Measurements from ENCODE around the gene PDYN. TPM values are rescaled to one million over a fixed set of nuclear protein-coding genes. Genes with fewer than 3 reads are reported as not detected.

PDYN gene
- total RNA-seq, 1 donor from 2014 or later, result not detected

GRCh38 chr20:1940581-1940980 is 53.3 kb downstream of the PDYN start:
- DNase-seq (ENCODE audit: low spot score), result peak; percentile 20
- intact Hi-C loops (cut with DNase I), result no loop called here

GRCh38 chr20:1939270-1939595 is 54.6 kb downstream of the PDYN start:
- intact Hi-C loops (cut with DNase I), result no loop called here
- DNase-seq (ENCODE audit: low spot score), result peak; percentile 66

DNA sequence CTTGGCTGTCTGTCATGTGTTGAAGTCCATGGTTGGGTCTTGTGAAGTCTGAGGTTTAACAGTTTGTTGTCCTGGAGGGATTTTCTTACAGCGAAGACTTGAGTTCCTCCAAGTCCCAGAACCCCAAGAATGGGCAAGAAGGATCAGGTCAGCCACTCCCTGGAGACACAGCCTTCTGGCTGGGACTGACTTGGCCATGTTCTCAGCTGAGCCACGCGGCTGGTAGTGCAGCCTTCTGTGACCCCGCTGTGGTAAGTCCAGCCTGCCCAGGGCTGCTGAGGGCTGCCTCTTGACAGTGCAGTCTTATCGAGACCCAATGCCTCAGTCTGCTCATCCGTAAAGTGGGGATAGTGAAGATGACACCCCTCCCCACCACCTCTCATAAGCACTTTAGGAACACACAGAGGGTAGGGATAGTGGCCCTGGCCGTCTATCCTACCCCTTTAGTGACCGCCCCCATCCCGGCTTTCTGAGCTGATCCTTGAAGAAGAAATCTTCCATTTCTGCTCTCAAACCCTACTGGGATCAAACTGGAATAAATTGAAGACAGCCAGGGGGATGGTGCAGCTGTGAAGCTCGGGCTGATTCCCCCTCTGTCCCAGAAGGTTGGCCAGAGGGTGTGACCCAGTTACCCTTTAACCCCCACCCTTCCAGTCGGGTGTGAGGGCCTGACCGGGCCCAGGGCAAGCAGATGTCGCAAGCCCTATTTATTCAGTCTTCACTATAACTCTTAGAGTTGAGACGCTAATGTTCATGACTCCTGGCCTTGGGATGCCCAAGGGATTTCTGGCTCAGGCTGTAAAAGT is 55.2 kb downstream of the PDYN start:
- intact Hi-C loops (cut with DNase I), result no loop called here
- DNase-seq (ENCODE audit: low spot score), result peak; percentile 57

GRCh38 chr20:1937316-1937976 is 56.4 kb downstream of the PDYN start:
- peak; percentile 61 for DNase-seq (ENCODE audit: low spot score)
- intact Hi-C loops (cut with DNase I), result no loop called here

DNA sequence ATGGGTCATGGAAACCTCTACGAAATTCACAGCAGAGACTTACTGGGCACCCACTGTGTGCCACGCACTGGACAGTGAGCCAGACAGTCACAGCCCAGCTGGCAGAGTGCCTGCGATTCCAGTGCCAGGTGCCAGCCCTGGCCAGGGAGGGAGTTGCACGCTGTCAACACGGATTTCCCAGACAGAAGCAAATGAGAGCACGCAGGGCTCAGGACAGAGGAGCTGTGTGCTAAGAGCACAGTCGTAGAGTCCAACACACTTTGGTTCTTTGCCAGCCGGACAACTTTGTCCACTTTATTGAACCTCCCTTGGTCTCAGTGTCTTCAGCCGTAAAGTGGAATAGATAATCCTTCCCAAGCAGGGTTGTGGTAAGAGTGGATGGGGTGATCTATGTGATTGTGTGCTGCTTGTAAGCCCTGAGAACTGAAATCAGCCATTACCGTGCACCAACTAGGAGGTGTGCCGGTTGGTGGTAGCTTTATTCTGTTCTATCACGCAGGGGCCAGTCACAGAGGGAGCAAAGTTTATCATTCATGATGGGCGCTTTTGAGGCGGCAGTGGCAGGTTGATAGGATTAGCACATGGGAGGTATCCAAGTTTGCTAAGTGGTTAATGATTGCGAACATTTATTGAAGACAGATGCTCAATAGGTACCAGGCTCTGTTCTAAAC is 58.0 kb downstream of the PDYN start:
- intact Hi-C loops (cut with DNase I), result loop anchor here (2.0 kb wide), 1 partner anchor 119 kb away; no protein-coding TSS in a partner anchor
- peak; percentile 83 for DNase-seq (ENCODE audit: low spot score)

- intact Hi-C loops (cut with DNase I), result loop anchor here (2.0 kb wide), 1 partner anchor 118 kb away; no protein-coding TSS in a partner anchor
- no peak for DNase-seq (ENCODE audit: low spot score)
Observed at GRCh38 chr20:1934721-1935573, 58.9 kb downstream of the PDYN start.

DNA sequence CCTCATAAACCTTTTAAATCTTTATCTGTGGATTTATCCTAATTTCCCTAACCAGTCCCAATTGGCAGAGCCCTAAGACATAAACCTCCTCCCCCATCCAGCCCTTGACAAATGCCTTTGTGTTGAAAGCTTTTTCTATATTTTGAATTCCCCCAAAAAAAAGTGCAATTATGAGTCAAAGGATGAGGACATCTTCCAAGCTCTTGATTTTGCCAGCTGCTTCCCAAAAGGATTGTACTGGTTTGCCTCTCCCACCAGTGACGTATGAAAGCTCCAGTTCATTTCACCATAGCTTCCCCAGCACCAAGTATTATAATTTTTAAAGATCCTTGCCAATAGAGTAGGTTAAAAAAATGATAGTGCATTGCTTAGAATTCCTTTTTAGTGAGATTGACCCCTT is 59.7 kb downstream of the PDYN start:
- no peak for DNase-seq (ENCODE audit: low spot score)
- intact Hi-C loops (cut with DNase I), result loop anchor here (2.0 kb wide), 1 partner anchor 117 kb away; no protein-coding TSS in a partner anchor

DNA sequence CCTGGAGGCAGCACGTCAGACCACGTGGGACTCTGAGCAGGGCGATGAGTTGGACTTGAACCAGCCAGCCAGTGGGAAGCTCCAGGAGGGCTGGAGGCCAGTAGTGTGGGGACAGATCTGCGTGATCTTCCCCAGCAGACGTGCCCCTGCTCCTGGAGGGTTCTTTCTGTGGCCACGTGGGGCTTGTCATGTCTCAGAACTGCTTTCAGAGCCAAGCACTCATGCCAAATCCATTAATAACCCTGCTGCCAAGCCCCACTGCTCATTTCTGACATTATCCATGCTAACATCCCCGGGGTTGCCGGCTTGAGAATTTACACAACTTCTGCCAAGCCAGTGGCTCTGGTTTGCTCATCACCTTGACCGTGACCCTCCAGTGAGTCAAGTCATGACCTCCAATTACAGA is 60.4 kb downstream of the PDYN start:
- intact Hi-C loops (cut with DNase I), result no loop called here
- peak; percentile 85 for DNase-seq (ENCODE audit: low spot score)

DNA sequence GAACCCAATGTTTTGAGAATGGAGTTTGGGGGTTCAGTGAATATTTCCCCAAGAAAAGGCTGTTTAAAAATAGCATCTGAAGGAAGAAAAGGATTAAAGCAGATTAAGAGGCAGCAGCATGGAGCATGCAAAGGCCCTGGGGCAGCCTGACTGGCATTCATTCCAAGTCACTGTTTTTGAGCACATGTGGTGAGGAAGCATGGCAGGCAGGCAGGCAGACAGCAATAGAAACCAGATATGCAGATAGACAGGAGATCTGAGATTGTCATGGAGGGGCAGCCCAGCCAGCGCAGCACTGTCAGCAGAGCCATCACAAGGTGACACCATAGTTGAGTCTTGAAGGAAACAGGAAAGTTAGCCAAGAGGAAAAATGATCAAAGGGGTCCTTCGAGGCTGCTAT is 60.9 kb downstream of the PDYN start:
- DNase-seq (ENCODE audit: low spot score), result peak; percentile 36
- intact Hi-C loops (cut with DNase I), result no loop called here

GRCh38 chr20:1931830-1932229 is 62.0 kb downstream of the PDYN start:
- intact Hi-C loops (cut with DNase I), result no loop called here
- DNase-seq (ENCODE audit: low spot score), result peak; percentile 7

DNA sequence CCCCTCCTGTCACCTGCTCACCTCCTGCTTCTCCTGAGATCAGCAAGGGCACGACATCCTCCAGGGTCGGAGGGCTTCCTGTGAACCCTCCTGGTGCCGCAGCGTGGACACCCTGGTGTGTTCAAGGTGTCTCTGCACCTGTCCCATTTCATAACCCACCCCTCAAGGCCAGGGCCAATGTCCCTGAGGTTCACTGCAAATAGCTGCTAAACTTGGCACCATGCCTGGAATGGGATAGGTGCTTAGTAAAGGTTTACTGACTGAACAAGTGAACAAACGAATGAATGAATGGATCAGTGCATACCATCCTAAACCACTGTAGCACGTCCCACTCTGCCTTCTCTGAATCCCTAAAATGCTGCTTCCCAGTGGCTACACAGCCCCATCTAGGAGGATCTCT is 63.7 kb downstream of the PDYN start:
- intact Hi-C loops (cut with DNase I), result no loop called here
- no peak for DNase-seq (ENCODE audit: low spot score)

DNA sequence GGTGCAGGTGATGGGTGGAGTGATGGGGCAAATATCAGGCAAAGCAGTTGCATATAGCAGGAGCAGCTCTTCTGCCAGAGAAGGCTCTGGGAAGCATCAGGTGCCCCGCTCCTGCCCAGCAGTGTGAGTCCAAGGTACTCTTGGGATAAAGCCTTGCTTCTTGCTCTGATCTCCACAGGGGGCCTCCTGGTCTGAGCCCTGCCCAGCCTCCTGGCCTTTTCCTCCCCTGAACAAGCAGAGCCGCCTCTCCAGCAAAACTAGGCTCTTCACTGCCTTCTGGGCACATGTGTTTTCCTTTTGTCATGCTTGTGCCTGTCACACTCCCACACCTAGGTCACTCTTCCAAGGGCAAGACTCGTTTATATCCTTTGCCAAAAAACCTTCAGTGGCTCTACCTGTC is 64.4 kb downstream of the PDYN start:
- intact Hi-C loops (cut with DNase I), result no loop called here

GRCh38 chr20:1928782-1929181 is 65.1 kb downstream of the PDYN start:
- no peak for DNase-seq (ENCODE audit: low spot score)
- intact Hi-C loops (cut with DNase I), result no loop called here

More for the DNA sequence above, 64.4 kb downstream of the PDYN start:
- DNase-seq (ENCODE audit: low spot score), result no peak

Other genes starting within 250 kb of the PDYN start
- 45.8 TPM for gene SIRPA, start 98.7 kb downstream of the PDYN start, total RNA-seq
- 18.2 TPM for gene STK35, start 107.8 kb upstream of the PDYN start, total RNA-seq

Data from cardiac septum (tissue), 1 donor.